ENCODE data around the gene ZSWIM1.
"Not testable (repeated sequence)": the region's sequence is repeated elsewhere in the genome, so short reads cannot be mapped to it uniquely, and the experiment has no call there.

The ZSWIM1 gene

GRCh38 chr20:45927071-45927878, 46.2 kb downstream of the ZSWIM1 start:
- no peak for DNase-seq (ENCODE audit: low read depth, low spot score)

GRCh38 chr20:45931680-45932079, 50.7 kb downstream of the ZSWIM1 start:
- not testable (repeated sequence) for DNase-seq (ENCODE audit: low read depth, low spot score)

- DNase-seq (ENCODE audit: low read depth, low spot score) = peak; percentile 86
These were observed 52.4 kb downstream of the ZSWIM1 start for GRCh38 chr20:45933266-45934045.

- DNase-seq (ENCODE audit: low read depth, low spot score) = no peak
These were observed 53.1 kb downstream of the ZSWIM1 start for GRCh38 chr20:45934046-45934585.
